Pons (tissue), 1 donor: ENCODE data around the gene LRMDA.
"Not testable (repeated sequence)": the region's sequence is repeated elsewhere in the genome, so short reads cannot be mapped to it uniquely, and the experiment has no call there.

Experiments
- DNase-seq: peaks from one replicate; pipeline ENCODE4 v3.0.0-alpha.2; 2016; ENCODE audit warnings: low spot score

LRMDA gene

DNA sequence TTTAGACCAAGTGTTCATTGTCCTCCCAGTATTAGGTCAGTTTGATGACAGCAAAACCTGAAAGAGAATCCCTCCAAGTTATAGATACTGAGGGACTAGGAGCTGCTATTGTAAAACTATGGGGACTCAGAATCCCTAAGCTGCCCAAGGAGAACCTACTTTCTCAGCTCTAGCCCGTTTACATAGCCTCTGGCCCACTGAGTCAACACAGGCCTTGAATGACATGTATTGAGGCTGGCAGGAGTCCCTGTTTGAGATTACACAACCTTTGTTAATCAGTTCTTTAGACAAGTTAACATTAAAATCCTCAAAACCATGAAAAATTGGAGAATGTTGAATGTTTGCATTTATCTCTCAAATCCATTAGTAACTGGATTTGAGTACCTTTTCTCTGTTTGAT is 1127.2 kb downstream of the LRMDA start:
- no peak for DNase-seq

DNA sequence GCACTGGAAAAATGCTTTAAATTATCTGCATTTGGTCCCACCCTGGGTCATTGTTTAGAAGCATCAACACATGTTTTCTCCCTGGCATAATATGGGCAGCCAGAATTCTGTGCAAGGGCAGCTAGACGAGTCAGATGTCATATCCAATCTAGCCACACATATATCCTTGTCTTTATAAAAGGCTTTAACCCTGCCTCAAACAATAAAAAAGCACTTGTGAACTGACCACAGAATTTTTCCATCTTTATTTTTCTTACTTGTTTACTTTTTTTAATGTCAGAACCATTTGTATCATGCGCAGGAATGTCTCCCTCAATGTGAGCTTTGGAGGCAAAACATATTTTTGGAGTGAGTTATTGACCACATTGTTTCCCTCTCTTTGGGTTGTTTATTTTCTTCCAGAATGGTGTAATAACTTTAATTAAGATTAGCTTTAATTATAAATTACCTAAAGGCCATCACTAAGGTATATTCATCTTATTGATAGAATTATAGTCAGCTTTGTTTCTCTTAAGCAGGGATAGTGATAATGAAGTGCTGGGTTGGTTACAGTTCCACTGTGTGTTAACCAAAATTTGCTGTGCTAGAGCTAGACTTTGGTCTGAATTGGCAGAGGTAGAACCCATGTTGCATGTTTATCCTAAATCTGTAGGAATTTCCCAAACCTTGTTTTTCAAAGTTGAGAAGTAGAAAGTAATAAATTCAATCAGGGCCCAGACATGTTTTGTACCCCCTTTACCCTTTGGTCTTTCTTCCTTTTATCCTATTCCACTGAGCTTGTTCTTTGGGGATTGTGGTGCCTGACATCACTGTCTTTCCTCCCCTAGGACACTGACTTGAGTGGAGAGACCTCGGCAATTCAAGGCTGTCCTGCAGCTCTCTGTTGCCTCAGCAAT is 1127.8 kb downstream of the LRMDA start:
- DNase-seq, result no peak

DNA sequence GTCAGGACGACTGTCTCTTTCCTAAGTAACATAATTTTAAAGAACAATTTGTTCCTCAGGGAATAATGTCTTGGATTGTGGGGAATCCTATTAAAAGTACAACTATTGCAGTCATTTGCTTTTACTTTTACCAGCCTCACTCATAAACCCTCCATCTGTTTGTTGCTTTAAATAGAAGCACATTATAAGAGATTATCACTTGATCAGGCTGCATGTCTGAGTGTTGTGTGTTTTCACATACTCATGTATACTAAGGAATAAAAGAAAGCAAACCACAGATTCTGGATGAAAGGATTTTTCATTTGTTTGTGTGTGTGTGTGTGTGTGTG is 1128.4 kb downstream of the LRMDA start:
- DNase-seq, result no peak

DNA sequence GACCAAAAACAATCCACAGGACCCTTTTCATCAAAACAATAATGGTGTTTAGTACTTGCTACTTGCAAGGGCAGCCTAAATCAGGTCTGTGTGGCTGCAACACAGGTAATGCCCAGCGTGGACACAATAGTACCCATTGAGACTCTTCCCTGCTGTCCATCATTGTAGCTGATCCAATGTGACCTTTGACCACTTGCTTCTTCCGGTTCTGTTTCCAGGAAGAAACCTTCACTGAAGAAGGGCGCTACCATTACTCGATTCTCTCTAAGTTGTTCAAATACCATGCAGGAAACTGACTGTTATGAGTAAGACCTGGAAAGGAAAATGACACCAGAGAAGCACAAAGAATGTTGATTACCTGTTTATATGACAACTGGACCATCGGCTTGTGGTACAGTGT is 1128.9 kb downstream of the LRMDA start:
- DNase-seq, result no peak

DNA sequence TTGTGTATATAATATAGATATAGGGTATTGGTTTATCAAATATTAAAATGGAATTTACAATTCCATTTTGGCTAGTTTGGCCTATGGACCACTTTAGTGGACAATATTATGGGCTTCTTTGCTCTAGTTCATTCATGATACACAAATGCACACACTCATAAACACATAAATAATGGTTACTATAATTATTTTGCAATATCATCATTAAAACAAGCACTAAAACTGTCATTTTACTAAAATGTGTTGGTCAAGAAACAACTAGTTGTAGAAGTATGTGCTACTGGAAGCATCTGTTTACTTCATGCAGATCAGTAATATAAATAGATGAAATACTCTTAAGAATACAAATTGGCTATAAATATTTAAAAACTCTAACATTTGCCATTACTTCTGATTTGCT is 1131.9 kb downstream of the LRMDA start:
- no peak for DNase-seq

DNA sequence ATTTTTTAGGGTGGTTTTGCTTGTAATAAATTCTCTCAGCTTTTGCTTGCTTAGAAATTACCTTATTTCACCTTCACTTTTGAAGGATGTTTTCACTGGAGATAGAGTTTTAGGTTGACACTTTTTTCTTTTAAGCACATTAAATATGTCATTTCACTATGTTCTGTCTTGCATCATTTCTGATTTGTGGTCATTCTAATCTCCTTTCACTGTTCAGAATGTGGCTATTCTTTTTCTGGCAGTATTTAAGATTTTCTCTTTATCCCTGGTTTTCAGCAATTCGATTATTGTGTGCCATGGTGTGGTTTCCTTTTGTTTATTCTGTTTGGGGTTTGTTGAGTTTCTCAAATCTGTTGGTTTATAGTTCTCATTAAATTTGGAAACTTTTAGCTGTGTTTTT is 1140.6 kb downstream of the LRMDA start:
- DNase-seq, result no peak

- no peak for DNase-seq
Measured at GRCh38 chr10:76576276-76576962, 1145.0 kb downstream of the LRMDA start.

DNA sequence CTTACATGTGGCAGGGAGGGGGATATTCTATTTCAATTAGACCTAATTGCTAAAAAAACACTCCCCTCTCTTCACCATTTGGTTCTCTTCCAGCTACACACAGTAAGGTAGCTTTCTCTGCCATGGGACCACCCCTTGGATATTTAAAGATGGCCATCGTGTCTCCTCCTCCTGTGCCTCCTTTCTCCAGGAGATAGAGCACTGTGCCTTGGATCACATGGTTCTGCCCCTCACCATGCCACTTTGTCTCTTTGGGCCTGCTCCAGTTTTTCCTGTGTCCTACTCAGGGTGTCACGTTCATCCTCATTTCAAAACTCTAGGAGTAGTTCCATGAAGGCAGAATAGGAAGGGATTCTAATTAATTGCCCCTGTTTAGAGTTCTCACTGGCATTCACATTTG is 1146.0 kb downstream of the LRMDA start:
- DNase-seq, result no peak

GRCh38 chr10:76581506-76582256 is 1150.3 kb downstream of the LRMDA start:
- no peak for DNase-seq

DNA sequence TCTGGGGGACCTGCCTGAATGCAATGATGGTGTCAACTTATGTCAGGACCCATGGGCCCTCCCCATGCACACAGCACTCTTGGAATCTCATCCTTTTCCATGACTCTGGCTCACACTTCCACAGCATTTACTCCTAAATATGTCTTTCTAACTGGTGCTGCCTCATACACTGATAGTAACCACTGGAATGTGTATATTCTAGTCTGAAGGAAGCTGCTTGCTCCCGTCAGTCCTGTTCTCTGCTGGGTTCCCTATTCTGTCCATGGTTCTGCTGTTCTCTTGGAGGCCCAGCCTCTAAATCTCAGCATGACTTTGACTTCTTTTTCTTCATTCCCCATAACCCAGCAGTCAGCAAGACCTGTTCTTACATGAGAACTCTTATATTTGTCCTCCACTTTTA is 1151.1 kb downstream of the LRMDA start:
- DNase-seq, result no peak

DNA sequence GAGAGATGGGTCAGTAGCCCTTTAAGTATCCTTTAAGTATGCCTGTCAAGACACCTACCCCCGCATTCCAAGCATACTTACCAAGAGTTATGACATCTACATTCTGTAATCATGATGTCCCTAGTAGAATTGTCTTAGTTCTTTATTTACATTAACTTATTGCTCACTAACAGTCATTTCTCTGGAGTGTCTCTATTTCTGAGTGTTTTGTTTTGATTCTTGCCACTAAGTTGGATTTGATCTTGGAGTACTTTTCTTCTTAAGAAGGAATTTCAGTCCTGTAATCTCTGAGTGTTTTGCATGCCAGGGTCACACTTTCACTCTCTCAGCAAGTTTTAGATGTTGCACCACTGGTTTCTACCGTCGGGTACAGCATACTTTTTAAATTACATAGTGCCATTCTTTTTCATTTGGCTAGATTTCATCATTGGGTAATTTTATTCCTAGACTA is 1152.3 kb downstream of the LRMDA start:
- no peak for DNase-seq

DNA sequence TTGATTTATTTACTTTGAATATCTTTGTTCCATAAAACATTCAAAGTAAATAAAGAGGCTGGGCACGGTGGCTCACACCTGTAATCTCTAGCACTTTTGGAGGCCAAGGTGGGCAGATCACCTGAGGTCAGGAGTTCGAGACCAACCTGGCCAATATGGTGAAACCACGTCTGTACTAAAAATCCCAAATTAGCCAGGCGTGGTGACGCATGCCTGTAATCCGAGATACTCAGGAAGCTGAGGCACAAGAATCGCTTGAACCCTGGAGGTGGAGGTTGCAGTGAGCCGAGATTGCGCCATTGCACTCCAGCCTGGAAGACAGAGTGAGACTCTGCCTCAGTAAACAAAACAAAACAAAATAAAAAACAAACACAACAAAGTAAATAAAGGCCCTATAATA is 1153.0 kb downstream of the LRMDA start:
- DNase-seq, result not testable (repeated sequence)
